Stimulated activated naive B cell treated with anti-CD40 and anti-IgM and Interleukin-4, amounts not matched to agents 10 μg/mL and 1 μg/mL and 100 μg/mL, for 72 hours (primary cell): ENCODE measurements around the gene PTP4A2.

Source experiments
- ATAC-seq, 2 donors: fragments of 150-1000 bp; cut with Tn5 transposase; replicated peaks; 2 replicates each; pipeline ENCODE4 v1.10.0; 2021; ENCODE audit warnings: moderate library complexity in 1 of 2
- DNase-seq: peaks from one replicate; pipeline ENCODE4 v3.0.0; 2021
- H3K27ac Mint-ChIP-seq: one replicate; pipeline ENCODE4 v1.8.0; 2022; ENCODE audit warnings: mild to moderate bottlenecking, mixed read lengths
- H3K27me3 Mint-ChIP-seq, 2 donors: one replicate each; pipeline ENCODE4 v1.8.0; 2022; ENCODE audit warnings: mixed read lengths in 2 of 2
- H3K36me3 Mint-ChIP-seq, 2 donors: one replicate each; pipeline ENCODE4 v1.8.0; 2022; ENCODE audit warnings: mixed read lengths in 2 of 2, mild to moderate bottlenecking in 1 of 2
- H3K4me1 Mint-ChIP-seq, 2 donors: one replicate each; pipeline ENCODE4 v1.8.0; 2022; ENCODE audit warnings: mixed read lengths in 2 of 2, mild to moderate bottlenecking in 1 of 2
- H3K4me3 Mint-ChIP-seq, 2 donors: one replicate each; pipeline ENCODE4 v1.8.0; 2022; ENCODE audit warnings: mild to moderate bottlenecking in 2 of 2, mixed read lengths in 2 of 2, moderate library complexity in 1 of 2
- H3K9me3 Mint-ChIP-seq, 2 donors: one replicate each; pipeline ENCODE4 v1.8.0; 2022; ENCODE audit warnings: mixed read lengths in 2 of 2, mild to moderate bottlenecking in 1 of 2

The PTP4A2 gene

GRCh38 chr1:31879981-31880608 is 58.1 kb downstream of the PTP4A2 start:
- Mint-ChIP-seq H3K4me1 (peaks cover 25 to 52% of the 10 kb centered on the region in 2 donors), H3K36me3 (no peaks in the 10 kb centered on the region), H3K27ac (no peak overlapping the region)

GRCh38 chr1:31878058-31878457 is 60.1 kb downstream of the PTP4A2 start:
- peaks cover 25 to 54% of the 10 kb centered on the region in 2 donors for H3K4me1 Mint-ChIP-seq
- DNase-seq (peak; percentile 26), ATAC-seq (peak; percentile 80 to 91)
- H3K27me3 Mint-ChIP-seq = no peaks in the 10 kb centered on the region
- peaks cover under 1% of the 10 kb centered on the region in 2 donors for H3K9me3 Mint-ChIP-seq
- peak overlapping the region; percentile 81 for H3K27ac Mint-ChIP-seq
- H3K4me3 Mint-ChIP-seq = no peak overlapping the region
- H3K36me3 Mint-ChIP-seq = no peaks in the 10 kb centered on the region

More at GRCh38 chr1:31879981-31880608, 58.1 kb downstream of the PTP4A2 start:
- no peaks in the 10 kb centered on the region for H3K9me3 Mint-ChIP-seq
- no peak overlapping the region for H3K4me3 Mint-ChIP-seq
- H3K27me3 Mint-ChIP-seq = no peaks in the 10 kb centered on the region
- DNase-seq (no peak), ATAC-seq (no peak)

GRCh38 chr1:31877544-31877943 is 60.6 kb downstream of the PTP4A2 start:
- DNase-seq = no peak
- no peaks in the 10 kb centered on the region for H3K27me3 Mint-ChIP-seq
- H3K4me3 Mint-ChIP-seq = no peak overlapping the region
- H3K9me3 Mint-ChIP-seq = peaks cover 3 to 4% of the 10 kb centered on the region in 2 donors
- H3K4me1 Mint-ChIP-seq = peaks cover 27 to 58% of the 10 kb centered on the region in 2 donors
- ATAC-seq = peak in 1 of 2 donors; percentile 14
- H3K27ac Mint-ChIP-seq = peak overlapping the region; percentile 81
- no peaks in the 10 kb centered on the region for H3K36me3 Mint-ChIP-seq

- H3K27ac Mint-ChIP-seq = no peak overlapping the region
- peaks cover 3 to 4% of the 10 kb centered on the region in 2 donors for H3K9me3 Mint-ChIP-seq
- H3K27me3 Mint-ChIP-seq = no peaks in the 10 kb centered on the region
- H3K36me3 Mint-ChIP-seq = no peaks in the 10 kb centered on the region
- no peak overlapping the region for H3K4me3 Mint-ChIP-seq
- DNase-seq (no peak), ATAC-seq (no peak)
- H3K4me1 Mint-ChIP-seq = peaks cover 17 to 40% of the 10 kb centered on the region in 2 donors
Observed at GRCh38 chr1:31875636-31876236, 62.4 kb downstream of the PTP4A2 start.

GRCh38 chr1:31874942-31875341 is 63.2 kb downstream of the PTP4A2 start:
- Mint-ChIP-seq H3K27me3 (no peaks in the 10 kb centered on the region), H3K4me1 (peaks cover 15 to 32% of the 10 kb centered on the region in 2 donors), H3K27ac (no peak overlapping the region)

GRCh38 chr1:31872658-31873636 is 65.2 kb downstream of the PTP4A2 start:
- H3K4me3 Mint-ChIP-seq = no peak overlapping the region
- peaks cover 0 to 1% of the 10 kb centered on the region in 2 donors for H3K27me3 Mint-ChIP-seq
- H3K27ac Mint-ChIP-seq = no peak overlapping the region
- ATAC-seq = no peak
- H3K9me3 Mint-ChIP-seq = peaks cover 3 to 4% of the 10 kb centered on the region in 2 donors
- DNase-seq = no peak
- H3K36me3 Mint-ChIP-seq = no peaks in the 10 kb centered on the region
- peaks cover 14 to 25% of the 10 kb centered on the region in 2 donors for H3K4me1 Mint-ChIP-seq

More at GRCh38 chr1:31874942-31875341, 63.2 kb downstream of the PTP4A2 start:
- no peaks in the 10 kb centered on the region for H3K36me3 Mint-ChIP-seq
- H3K9me3 Mint-ChIP-seq = peaks cover 3 to 4% of the 10 kb centered on the region in 2 donors
- H3K4me3 Mint-ChIP-seq = no peak overlapping the region
- ATAC-seq (no peak), DNase-seq (no peak)

GRCh38 chr1:31871703-31872102 is 66.5 kb downstream of the PTP4A2 start:
- ATAC-seq (no peak), DNase-seq (no peak)
- Mint-ChIP-seq H3K27me3 (peaks cover 0 to 4% of the 10 kb centered on the region in 2 donors), H3K36me3 (no peaks in the 10 kb centered on the region), H3K4me3 (no peak overlapping the region), H3K27ac (no peak overlapping the region), H3K4me1 (peaks cover 15 to 23% of the 10 kb centered on the region in 2 donors), H3K9me3 (peaks cover 3 to 4% of the 10 kb centered on the region in 2 donors)

GRCh38 chr1:31870086-31870736 is 68.0 kb downstream of the PTP4A2 start:
- Mint-ChIP-seq H3K27ac (no peak overlapping the region), H3K4me1 (peaks cover 14 to 22% of the 10 kb centered on the region in 2 donors), H3K9me3 (peaks cover 3 to 4% of the 10 kb centered on the region in 2 donors), H3K4me3 (no peak overlapping the region), H3K27me3 (peaks cover 0 to 4% of the 10 kb centered on the region in 2 donors), H3K36me3 (no peaks in the 10 kb centered on the region)
- DNase-seq = no peak
- no peak for ATAC-seq

- H3K4me1 Mint-ChIP-seq = peaks cover 14 to 22% of the 10 kb centered on the region in 2 donors
- H3K27ac Mint-ChIP-seq = peak overlapping the region; percentile 27
- H3K4me3 Mint-ChIP-seq = no peak overlapping the region
- no peaks in the 10 kb centered on the region for H3K36me3 Mint-ChIP-seq
- H3K9me3 Mint-ChIP-seq = peaks cover 3 to 4% of the 10 kb centered on the region in 2 donors
- H3K27me3 Mint-ChIP-seq = peaks cover 0 to 4% of the 10 kb centered on the region in 2 donors
- DNase-seq (no peak), ATAC-seq (peak; percentile 26 to 31)
Observed at GRCh38 chr1:31869449-31869848, 68.7 kb downstream of the PTP4A2 start.

GRCh38 chr1:31868862-31869261 is 69.3 kb downstream of the PTP4A2 start:
- no peaks in the 10 kb centered on the region for H3K36me3 Mint-ChIP-seq
- ATAC-seq = no peak
- H3K27me3 Mint-ChIP-seq = peaks cover 0 to 4% of the 10 kb centered on the region in 2 donors
- H3K4me1 Mint-ChIP-seq = peaks cover 14 to 22% of the 10 kb centered on the region in 2 donors
- H3K4me3 Mint-ChIP-seq = no peak overlapping the region
- peak overlapping the region; percentile 27 for H3K27ac Mint-ChIP-seq
- H3K9me3 Mint-ChIP-seq = peaks cover 3 to 4% of the 10 kb centered on the region in 2 donors
- DNase-seq = no peak

- Mint-ChIP-seq H3K4me3 (no peak overlapping the region), H3K27ac (no peak overlapping the region), H3K9me3 (no peaks in the 10 kb centered on the region), H3K36me3 (no peaks in the 10 kb centered on the region), H3K27me3 (peaks cover 0 to 4% of the 10 kb centered on the region in 2 donors), H3K4me1 (peaks cover 12 to 15% of the 10 kb centered on the region in 2 donors)
- ATAC-seq (no peak), DNase-seq (no peak)
Observed at GRCh38 chr1:31867546-31867945, 70.6 kb downstream of the PTP4A2 start.

- DNase-seq (no peak), ATAC-seq (peak; percentile 89 to 97)
- Mint-ChIP-seq H3K36me3 (no peaks in the 10 kb centered on the region), H3K9me3 (no peaks in the 10 kb centered on the region), H3K4me1 (peaks cover 12 to 15% of the 10 kb centered on the region in 2 donors), H3K27ac (peak overlapping the region; percentile 71), H3K4me3 (no peak overlapping the region), H3K27me3 (peaks cover 0 to 4% of the 10 kb centered on the region in 2 donors)
Observed at GRCh38 chr1:31866450-31867032, 71.6 kb downstream of the PTP4A2 start.

- H3K4me3 Mint-ChIP-seq = no peak overlapping the region
- H3K4me1 Mint-ChIP-seq = peaks cover 12 to 15% of the 10 kb centered on the region in 2 donors
- DNase-seq (no peak), ATAC-seq (no peak)
- no peaks in the 10 kb centered on the region for H3K36me3 Mint-ChIP-seq
- H3K27me3 Mint-ChIP-seq = peaks cover 0 to 4% of the 10 kb centered on the region in 2 donors
- H3K27ac Mint-ChIP-seq = no peak overlapping the region
- H3K9me3 Mint-ChIP-seq = no peaks in the 10 kb centered on the region
Observed at GRCh38 chr1:31865728-31866449, 72.3 kb downstream of the PTP4A2 start.
